Transverse colon (tissue), 4 donors: Measurements from ENCODE around the gene ETNK2. TPM values are rescaled to one million over a fixed set of nuclear protein-coding genes. Genes with fewer than 3 reads are reported as not detected.

ENCODE experiments used
- DNase-seq: peaks from one replicate; pipeline ENCODE4 v3.0.0-alpha.2; 2019
- H3K27ac ChIP-seq, 4 donors: fragments of 200-600 bp; sonication (generic); 2 replicates each; pipeline ENCODE4 v1.5.1; 2016 to 2018; ENCODE audit warnings: inconsistent platforms in 4 of 4
- H3K27me3 ChIP-seq: fragments of 200-600 bp; sonication (generic); 2 replicates; pipeline ENCODE4 v1.5.1; 2017; ENCODE audit warnings: inconsistent platforms
- H3K36me3 ChIP-seq, 4 donors: fragments of 200-600 bp; sonication (generic); 2 replicates each; pipeline ENCODE4 v1.5.1; 2017 to 2019; ENCODE audit warnings: inconsistent platforms in 4 of 4
- H3K4me1 ChIP-seq, 4 donors: fragments of 200-600 bp; sonication (generic); 2 replicates each; pipeline ENCODE4 v1.5.1; 2017 to 2020; ENCODE audit warnings: inconsistent platforms in 4 of 4
- H3K4me3 ChIP-seq, 4 donors: fragments of 200-600 bp; sonication (generic); 1 replicate in 1 of 4; 2 replicates in 3 of 4; pipeline versions ENCODE4 v1.5.1 to v1.6.1; 2017 to 2019; ENCODE audit warnings: inconsistent platforms in 4 of 4
- H3K9me3 ChIP-seq, 2 donors: fragments of 200-600 bp; sonication (generic); 2 replicates each; pipeline ENCODE4 v1.5.1; 2017 to 2019; ENCODE audit warnings: inconsistent platforms in 2 of 2
- CTCF ChIP-seq, 5 experiments: fragments of 200-600 bp in 3 of 5; fragments of 450-650 bp in 2 of 5; sonication (generic) in 3 of 5; IDR thresholded peaks; 1 replicate in 2 of 5; 2 replicates in 3 of 5; pipeline ENCODE4 v1.5.1; 2016 to 2017; ENCODE audit warnings: antibody characterized with exemption in 5 of 5, inconsistent platforms in 3 of 5, mild to moderate bottlenecking in 2 of 5, moderate library complexity in 1 of 5
- EP300 ChIP-seq: sonication (generic); formaldehyde crosslinking; IDR thresholded peaks from one replicate; pipeline ENCODE4 v1.6.1; 2017; ENCODE audit warnings: antibody characterized with exemption, low read depth
- POLR2A ChIP-seq: fragments of 450-650 bp; IDR thresholded peaks from one replicate; pipeline ENCODE4 v1.6.1; 2016; ENCODE audit warnings: antibody characterized with exemption, mild to moderate bottlenecking, moderate library complexity
- POLR2AphosphoS5 ChIP-seq, 3 donors: sonication (generic); formaldehyde crosslinking; IDR thresholded peaks; one replicate each; pipeline ENCODE4 v1.6.1; 2016; ENCODE audit warnings: antibody characterized with exemption in 3 of 3
- WGBS, 2 donors: methylation state at CpG; one replicate each; pipeline ENCODE4 v1.1.5; 2018; ENCODE audit warnings: low coverage in 1 of 2; 5-methylcytosine and 5-hydroxymethylcytosine counted together
- in situ Hi-C, 4 donors: fragments of 200-750 bp; cut with MboI; loops; one replicate each; pipeline versions ENCODE4 v1.15.0 to v1.15.1; 2017; ENCODE audit warnings: low sequenced_read_pairs in 3 of 4, low pct_ligation_motif_present in 1 of 4, low pct_unique_long_range_greater_than_20kb in 1 of 4
- intact Hi-C: fragments of 100-400 bp; cut with DNase I; formaldehyde crosslinking; loops from one replicate; pipeline ENCODE4 v1.15.1; 2023; ENCODE audit warnings: low total_unique reads
- total RNA-seq, 4 donors: library from RNA; depleted of rRNA; stranded (reverse); fragments of >200 nt; gene quantifications; one replicate each; pipeline ENCODE4 v1.1.0, GENCODE V29; 2016

The ETNK2 gene
- total RNA-seq, 4 donors from 2014 or later, result 1.9 to 3.7 (median 3.3) TPM; not detected in 1

- Histone ChIP-seq H3K27ac (no peak overlapping the region), H3K9me3 (no peaks in the 10 kb centered on the region), H3K4me3 (no peak overlapping the region), H3K4me1 (peaks cover 29 to 38% (median 33%) of the 10 kb centered on the region in 4 donors), H3K36me3 (no peaks in the 10 kb centered on the region), H3K27me3 (no peaks in the 10 kb centered on the region)
- no peak for DNase-seq
- WGBS, 2 donors, result 64 to 88% methylated on average over 2 to 3 of the region's 3 CpGs
- in situ Hi-C loops (no loop called here), intact Hi-C loops (no loop called here)
- TF ChIP-seq CTCF (IDR thresholded peaks at IDR 0.05), result no peak
- no peak for TF ChIP-seq POLR2A
- TF ChIP-seq POLR2AphosphoS5 (IDR thresholded peaks at IDR 0.05), result no peak
- TF ChIP-seq EP300, result no peak
Measured at GRCh38 chr1:204096931-204097330, 54.9 kb downstream of the ETNK2 start.

GRCh38 chr1:204094856-204095634 lies 56.8 kb downstream of the ETNK2 start:
- in situ Hi-C loops (no loop called here), intact Hi-C loops (no loop called here)
- DNase-seq, result peak; percentile 30
- Histone ChIP-seq H3K27ac (peak overlapping the region in 3 of 4 donors; percentile 31 to 88 (median 79)), H3K27me3 (no peaks in the 10 kb centered on the region), H3K9me3 (no peaks in the 10 kb centered on the region), H3K36me3 (no peaks in the 10 kb centered on the region), H3K4me1 (peaks cover 41 to 55% (median 45%) of the 10 kb centered on the region in 4 donors), H3K4me3 (no peak overlapping the region)
- WGBS, 2 donors, result 72 to 93% methylated on average over 3 to 15 of the region's 15 CpGs
- TF ChIP-seq EP300, result no peak
- TF ChIP-seq POLR2AphosphoS5 (IDR thresholded peaks at IDR 0.05), result no peak
- no peak for TF ChIP-seq POLR2A
- TF ChIP-seq CTCF (IDR thresholded peaks at IDR 0.05), result no peak

GRCh38 chr1:204094313-204094729 lies 57.5 kb downstream of the ETNK2 start:
- TF ChIP-seq EP300 (no peak), POLR2A (no peak), CTCF (IDR thresholded peaks at IDR 0.05) (no peak), POLR2AphosphoS5 (IDR thresholded peaks at IDR 0.05) (no peak)
- no peaks in the 10 kb centered on the region for H3K27me3 ChIP-seq
- H3K9me3 ChIP-seq, result no peaks in the 10 kb centered on the region
- intact Hi-C loops (no loop called here), in situ Hi-C loops (no loop called here)
- no peak overlapping the region for H3K4me3 ChIP-seq
- peaks cover 48 to 62% (median 52%) of the 10 kb centered on the region in 4 donors for H3K4me1 ChIP-seq
- DNase-seq, result no peak
- no peaks in the 10 kb centered on the region for H3K36me3 ChIP-seq
- peak overlapping the region; percentile 31 to 88 (median 81) for H3K27ac ChIP-seq
- 65% methylated on average over 6 of the region's 6 CpGs; no CpG with 5 or more reads in 1 of the 2 donors for WGBS, 2 donors

- Histone ChIP-seq H3K36me3 (no peaks in the 10 kb centered on the region), H3K27ac (peak overlapping the region; percentile 77 to 88 (median 81)), H3K4me1 (peaks cover 53 to 67% (median 58%) of the 10 kb centered on the region in 4 donors), H3K27me3 (no peaks in the 10 kb centered on the region), H3K9me3 (no peaks in the 10 kb centered on the region), H3K4me3 (no peak overlapping the region)
- 48 to 62% methylated on average over 2 of the region's 2 CpGs for WGBS, 2 donors
- DNase-seq, result no peak
- in situ Hi-C loops (no loop called here), intact Hi-C loops (no loop called here)
- TF ChIP-seq POLR2AphosphoS5 (IDR thresholded peaks at IDR 0.05) (no peak), CTCF (IDR thresholded peaks at IDR 0.05) (no peak), EP300 (no peak), POLR2A (no peak)
Measured at GRCh38 chr1:204093781-204094180, 58.1 kb downstream of the ETNK2 start.
